ENCODE measurements around the gene DHX34. TPM values are rescaled to one million over a fixed set of nuclear protein-coding genes. Genes with fewer than 3 reads are reported as not detected.

DHX34 gene
- total and polyA plus RNA-seq, 9 of the 15 experiments (the other 6 are each of a cell fraction or from before 2014, with no cell fraction given) = 0.36 to 42.0 (median 15.0) TPM

DNA sequence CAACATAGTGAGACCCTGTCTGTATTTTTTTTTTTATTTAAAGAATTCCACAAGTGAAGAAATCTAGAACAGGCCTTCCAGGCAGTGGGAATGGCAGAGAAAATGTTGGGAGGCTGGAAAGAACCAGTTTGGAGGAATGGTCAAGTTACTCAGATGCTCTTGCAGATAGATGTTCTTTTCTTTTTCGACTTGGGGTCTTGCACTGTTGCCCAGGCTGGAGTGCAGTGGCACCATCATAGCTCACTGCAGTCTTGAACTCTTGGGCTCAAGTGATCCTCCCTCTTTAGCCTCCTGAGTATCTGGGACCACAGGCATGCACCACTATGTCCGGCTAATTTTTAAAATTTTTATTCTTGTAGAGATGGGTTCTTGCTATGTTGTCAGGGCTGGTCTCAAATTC is 38.8 kb upstream of the DHX34 start:
- DNase-seq (ENCODE audit: extremely low read depth in 1 of 4, low spot score in 3 of 4) (no peak), ATAC-seq (no peak), FAIRE-seq (no peak)
- Histone ChIP-seq H3K4me3 (no peak overlapping the region), H3K27me3 (ENCODE audit: control insufficient read depth in 2 of 2, insufficient read depth in 2 of 2, low read length in 2 of 2) (no peaks in the 10 kb centered on the region), H3K9me3 (replicated peaks; ENCODE audit: control insufficient read depth, insufficient read depth, low read depth, low read length) (no peaks in the 10 kb centered on the region), H4K20me1 (replicated peaks; ENCODE audit: control insufficient read depth, insufficient read depth, low read length) (no peaks in the 10 kb centered on the region), H3K4me2 (ENCODE audit: insufficient read depth, low read length) (no peak overlapping the region), H3K9ac (ENCODE audit: insufficient read depth in 1 of 2, low read depth in 2 of 2, low read length in 2 of 2) (no peak overlapping the region), H3K79me2 (ENCODE audit: control insufficient read depth, insufficient read depth, low read length) (no peaks in the 10 kb centered on the region), H3K36me3 (ENCODE audit: control insufficient read depth, insufficient read depth, low read length) (no peaks in the 10 kb centered on the region), H3K27ac (ENCODE audit: extremely low read depth, low read depth, low read length) (no peak overlapping the region), H3K9me1 (ENCODE audit: control insufficient read depth, insufficient read depth, low read length) (no peaks in the 10 kb centered on the region), H2AFZ (ENCODE audit: low read depth, low read length) (no peak overlapping the region), H3K4me1 (replicated peaks in 1 of 2; ENCODE audit: control insufficient read depth in 2 of 2, insufficient read depth in 2 of 2, low read length in 2 of 2) (peaks cover 17 to 30% of the 10 kb centered on the region in 2 experiments; a peak in 4 of 5 replicates)
- intact Hi-C loops (cut with micrococcal nuclease) (no loop called here), in situ Hi-C loops (cut with MboI) (no loop called here)
- no TSS peak for BruUV-seq (replicated peaks)
- CTCF ChIA-PET (ENCODE audit: low intra/inter-chr PET ratio) = interaction anchor here (1.8 kb wide), 1 partner anchor 81 kb away, joined by 9 read pairs; no protein-coding TSS in a partner anchor
- WGBS (ENCODE audit: insufficient coverage, low coverage, missing lambda C conversion rate) = 36% methylated on average over 2 of the region's 2 CpGs
- POLR2A ChIA-PET = no interaction called here
- TF ChIP-seq, protein P1, sequence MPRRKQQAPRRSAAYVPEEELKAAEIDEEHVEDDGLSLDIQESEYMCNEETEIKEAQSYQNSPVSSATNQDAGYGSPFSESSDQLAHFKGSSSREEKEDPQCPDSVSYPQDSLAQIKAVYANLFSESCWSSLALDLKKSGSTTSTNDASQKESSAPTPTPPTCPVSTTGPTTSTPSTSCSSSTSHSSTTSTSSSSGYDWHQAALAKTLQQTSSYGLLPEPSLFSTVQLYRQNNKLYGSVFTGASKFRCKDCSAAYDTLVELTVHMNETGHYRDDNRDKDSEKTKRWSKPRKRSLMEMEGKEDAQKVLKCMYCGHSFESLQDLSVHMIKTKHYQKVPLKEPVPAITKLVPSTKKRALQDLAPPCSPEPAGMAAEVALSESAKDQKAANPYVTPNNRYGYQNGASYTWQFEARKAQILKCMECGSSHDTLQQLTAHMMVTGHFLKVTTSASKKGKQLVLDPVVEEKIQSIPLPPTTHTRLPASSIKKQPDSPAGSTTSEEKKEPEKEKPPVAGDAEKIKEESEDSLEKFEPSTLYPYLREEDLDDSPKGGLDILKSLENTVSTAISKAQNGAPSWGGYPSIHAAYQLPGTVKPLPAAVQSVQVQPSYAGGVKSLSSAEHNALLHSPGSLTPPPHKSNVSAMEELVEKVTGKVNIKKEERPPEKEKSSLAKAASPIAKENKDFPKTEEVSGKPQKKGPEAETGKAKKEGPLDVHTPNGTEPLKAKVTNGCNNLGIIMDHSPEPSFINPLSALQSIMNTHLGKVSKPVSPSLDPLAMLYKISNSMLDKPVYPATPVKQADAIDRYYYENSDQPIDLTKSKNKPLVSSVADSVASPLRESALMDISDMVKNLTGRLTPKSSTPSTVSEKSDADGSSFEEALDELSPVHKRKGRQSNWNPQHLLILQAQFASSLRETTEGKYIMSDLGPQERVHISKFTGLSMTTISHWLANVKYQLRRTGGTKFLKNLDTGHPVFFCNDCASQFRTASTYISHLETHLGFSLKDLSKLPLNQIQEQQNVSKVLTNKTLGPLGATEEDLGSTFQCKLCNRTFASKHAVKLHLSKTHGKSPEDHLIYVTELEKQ (CRISPR knock-in tag; IDR thresholded peaks at IDR 0.05) = no peak
- peak; percentile 97 for TF ChIP-seq ZNF121 (CRISPR knock-in tag; conservative IDR thresholded peaks at IDR 0.05)
- TF ChIP-seq CSDE1 (IDR thresholded peaks at IDR 0.05) = no peak
- TF ChIP-seq RAD21 (CRISPR knock-in tag; conservative IDR thresholded peaks at IDR 0.05 in 1 of 2, IDR thresholded peaks at IDR 0.05 in 1 of 2) = no peak
- TF ChIP-seq ESRRA (IDR thresholded peaks at IDR 0.05; ENCODE audit: borderline replicate concordance, low read depth) = no peak
- TF ChIP-seq ZNF445 (CRISPR knock-in tag; IDR thresholded peaks at IDR 0.05; ENCODE audit: low read depth) = no peak
- no peak for TF ChIP-seq SMARCA4 (IDR thresholded peaks at IDR 0.05)
- TF ChIP-seq ADNP (tag; IDR thresholded peaks at IDR 0.05) = 0 out of 2 replicates have a peak, but pooled peaks have one; percentile 15
- TF ChIP-seq, protein P2, sequence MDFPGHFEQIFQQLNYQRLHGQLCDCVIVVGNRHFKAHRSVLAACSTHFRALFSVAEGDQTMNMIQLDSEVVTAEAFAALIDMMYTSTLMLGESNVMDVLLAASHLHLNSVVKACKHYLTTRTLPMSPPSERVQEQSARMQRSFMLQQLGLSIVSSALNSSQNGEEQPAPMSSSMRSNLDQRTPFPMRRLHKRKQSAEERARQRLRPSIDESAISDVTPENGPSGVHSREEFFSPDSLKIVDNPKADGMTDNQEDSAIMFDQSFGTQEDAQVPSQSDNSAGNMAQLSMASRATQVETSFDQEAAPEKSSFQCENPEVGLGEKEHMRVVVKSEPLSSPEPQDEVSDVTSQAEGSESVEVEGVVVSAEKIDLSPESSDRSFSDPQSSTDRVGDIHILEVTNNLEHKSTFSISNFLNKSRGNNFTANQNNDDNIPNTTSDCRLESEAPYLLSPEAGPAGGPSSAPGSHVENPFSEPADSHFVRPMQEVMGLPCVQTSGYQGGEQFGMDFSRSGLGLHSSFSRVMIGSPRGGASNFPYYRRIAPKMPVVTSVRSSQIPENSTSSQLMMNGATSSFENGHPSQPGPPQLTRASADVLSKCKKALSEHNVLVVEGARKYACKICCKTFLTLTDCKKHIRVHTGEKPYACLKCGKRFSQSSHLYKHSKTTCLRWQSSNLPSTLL (IDR thresholded peaks at IDR 0.05) = no peak
- peak; percentile 68 for TF ChIP-seq RBM25 (IDR thresholded peaks at IDR 0.05; ENCODE audit: low read depth, low read length, severe bottlenecking)
- TF ChIP-seq, protein P3, sequence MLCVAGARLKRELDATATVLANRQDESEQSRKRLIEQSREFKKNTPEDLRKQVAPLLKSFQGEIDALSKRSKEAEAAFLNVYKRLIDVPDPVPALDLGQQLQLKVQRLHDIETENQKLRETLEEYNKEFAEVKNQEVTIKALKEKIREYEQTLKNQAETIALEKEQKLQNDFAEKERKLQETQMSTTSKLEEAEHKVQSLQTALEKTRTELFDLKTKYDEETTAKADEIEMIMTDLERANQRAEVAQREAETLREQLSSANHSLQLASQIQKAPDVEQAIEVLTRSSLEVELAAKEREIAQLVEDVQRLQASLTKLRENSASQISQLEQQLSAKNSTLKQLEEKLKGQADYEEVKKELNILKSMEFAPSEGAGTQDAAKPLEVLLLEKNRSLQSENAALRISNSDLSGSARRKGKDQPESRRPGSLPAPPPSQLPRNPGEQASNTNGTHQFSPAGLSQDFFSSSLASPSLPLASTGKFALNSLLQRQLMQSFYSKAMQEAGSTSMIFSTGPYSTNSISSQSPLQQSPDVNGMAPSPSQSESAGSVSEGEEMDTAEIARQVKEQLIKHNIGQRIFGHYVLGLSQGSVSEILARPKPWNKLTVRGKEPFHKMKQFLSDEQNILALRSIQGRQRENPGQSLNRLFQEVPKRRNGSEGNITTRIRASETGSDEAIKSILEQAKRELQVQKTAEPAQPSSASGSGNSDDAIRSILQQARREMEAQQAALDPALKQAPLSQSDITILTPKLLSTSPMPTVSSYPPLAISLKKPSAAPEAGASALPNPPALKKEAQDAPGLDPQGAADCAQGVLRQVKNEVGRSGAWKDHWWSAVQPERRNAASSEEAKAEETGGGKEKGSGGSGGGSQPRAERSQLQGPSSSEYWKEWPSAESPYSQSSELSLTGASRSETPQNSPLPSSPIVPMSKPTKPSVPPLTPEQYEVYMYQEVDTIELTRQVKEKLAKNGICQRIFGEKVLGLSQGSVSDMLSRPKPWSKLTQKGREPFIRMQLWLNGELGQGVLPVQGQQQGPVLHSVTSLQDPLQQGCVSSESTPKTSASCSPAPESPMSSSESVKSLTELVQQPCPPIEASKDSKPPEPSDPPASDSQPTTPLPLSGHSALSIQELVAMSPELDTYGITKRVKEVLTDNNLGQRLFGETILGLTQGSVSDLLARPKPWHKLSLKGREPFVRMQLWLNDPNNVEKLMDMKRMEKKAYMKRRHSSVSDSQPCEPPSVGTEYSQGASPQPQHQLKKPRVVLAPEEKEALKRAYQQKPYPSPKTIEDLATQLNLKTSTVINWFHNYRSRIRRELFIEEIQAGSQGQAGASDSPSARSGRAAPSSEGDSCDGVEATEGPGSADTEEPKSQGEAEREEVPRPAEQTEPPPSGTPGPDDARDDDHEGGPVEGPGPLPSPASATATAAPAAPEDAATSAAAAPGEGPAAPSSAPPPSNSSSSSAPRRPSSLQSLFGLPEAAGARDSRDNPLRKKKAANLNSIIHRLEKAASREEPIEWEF (CRISPR knock-in tag; IDR thresholded peaks at IDR 0.05) = no peak
